ENCODE results near the gene NARS2.

- TF ChIP-seq CTCF (IDR thresholded peaks at IDR 0.05 in 4 of 5, conservative IDR thresholded peaks at IDR 0.05 in 1 of 5) (no peak), POLR2A (IDR thresholded peaks at IDR 0.05) (no peak)
These were observed 181.8 kb downstream of the NARS2 start for GRCh38 chr11:78392854-78393253.
